Neural cell (in vitro differentiated cells): ENCODE measurements around the gene HOXC10. TPM values are rescaled to one million over a fixed set of nuclear protein-coding genes. Genes with fewer than 3 reads are reported as not detected.

Experiments
- H2AFZ ChIP-seq: fragments of 200-600, 300-800 bp; sonication (generic), shearing (Covaris generic); 2 replicates; pipeline ENCODE4 v1.6.0; 2014; ENCODE audit warnings: low read depth, mild to moderate bottlenecking, antibody characterized with exemption, low read length, moderate library complexity
- H3F3A ChIP-seq: fragments of 200-600 bp; shearing (Covaris generic); 2 replicates; pipeline ENCODE4 v1.6.1; 2016; ENCODE audit warnings: mild to moderate bottlenecking, moderate library complexity, mixed read lengths, antibody characterized with exemption, low read length; ENCODE audit not compliant: insufficient read depth, poor library complexity, severe bottlenecking
- H3K27ac ChIP-seq: fragments of 200-600, 300-800 bp; sonication (generic), shearing (Covaris generic); 2 replicates; pipeline ENCODE4 v1.5.1; 2014; ENCODE audit warnings: mild to moderate bottlenecking, low read length, moderate library complexity
- H3K27me3 ChIP-seq: fragments of 300-800, 200-600 bp; sonication (generic), shearing (Covaris generic); 2 replicates; pipeline ENCODE4 v1.6.0; 2014; ENCODE audit warnings: mild to moderate bottlenecking, low read depth, low read length, moderate library complexity; ENCODE audit not compliant: insufficient read depth
- H3K36me3 ChIP-seq: fragments of 300-800, 200-600 bp; sonication (generic), shearing (Covaris generic); 2 replicates; pipeline ENCODE4 v1.5.1; 2014; ENCODE audit warnings: mild to moderate bottlenecking, antibody characterized with exemption, low read length, moderate library complexity; ENCODE audit not compliant: insufficient read depth
- H3K4me2 ChIP-seq: fragments of 300-800, 200-600 bp; sonication (generic), shearing (Covaris generic); 2 replicates; pipeline ENCODE4 v1.6.0; 2014; ENCODE audit warnings: mild to moderate bottlenecking, low read length
- H3K4me3 ChIP-seq: fragments of 300-800, 200-600 bp; sonication (generic), shearing (Covaris generic); 2 replicates; pipeline ENCODE4 v1.5.1; 2014; ENCODE audit warnings: mild to moderate bottlenecking, low read length, moderate library complexity
- H3K79me2 ChIP-seq: fragments of 200-600 bp; shearing (Covaris generic); replicated peaks from 2 replicates; pipeline ENCODE4 v1.6.0; 2014; ENCODE audit warnings: mild to moderate bottlenecking, low read length, moderate library complexity; ENCODE audit not compliant: insufficient read depth
- H3K9ac ChIP-seq: fragments of 300-800, 200-600 bp; sonication (generic), shearing (Covaris generic); 2 replicates; pipeline ENCODE4 v1.6.1; 2016; ENCODE audit warnings: mild to moderate bottlenecking, low read length, mixed read lengths
- H3K9me2 ChIP-seq: fragments of 200-600 bp; shearing (Covaris generic); 2 replicates; pipeline ENCODE4 v1.6.1; 2016; ENCODE audit warnings: mild to moderate bottlenecking, low read length, mixed read lengths; ENCODE audit not compliant: insufficient read depth
- H3K9me3 ChIP-seq: fragments of 200-600, 300-800 bp; sonication (generic), shearing (Covaris generic); 2 replicates; pipeline ENCODE4 v1.6.1; 2016; ENCODE audit warnings: mild to moderate bottlenecking, mixed run types, low read length, moderate library complexity, mixed read lengths
- H4K20me1 ChIP-seq: fragments of 200-600 bp; shearing (Covaris generic); 2 replicates; pipeline ENCODE4 v1.6.1; 2016; ENCODE audit warnings: mild to moderate bottlenecking, mixed run types; ENCODE audit not compliant: insufficient read depth
- EP300 ChIP-seq: fragments of 450-650 bp; conservative IDR thresholded peaks from 2 replicates; pipeline ENCODE4 v1.6.1; 2014; ENCODE audit warnings: antibody characterized with exemption, mild to moderate bottlenecking, moderate library complexity; ENCODE audit not compliant: poor library complexity, severe bottlenecking
- EZH2 ChIP-seq: fragments of 200-600, 300-800 bp; shearing (Covaris generic), sonication (generic); IDR thresholded peaks from 2 replicates; pipeline ENCODE4 v1.6.1; 2014; ENCODE audit warnings: antibody characterized with exemption, low read length, borderline replicate concordance, mild to moderate bottlenecking; ENCODE audit not compliant: insufficient read depth, poor library complexity, severe bottlenecking
- MXI1 ChIP-seq: fragments of 450-650 bp; conservative IDR thresholded peaks from 2 replicates; pipeline ENCODE4 v1.6.1; 2014; ENCODE audit warnings: antibody characterized with exemption, mild to moderate bottlenecking; ENCODE audit not compliant: poor library complexity, severe bottlenecking
- POLR2AphosphoS5 ChIP-seq: IDR thresholded peaks from 2 replicates; pipeline ENCODE4 v1.6.1; 2012
- RAD21 ChIP-seq: fragments of 450-650 bp; conservative IDR thresholded peaks from 2 replicates; pipeline ENCODE4 v1.6.1; 2014; ENCODE audit warnings: antibody characterized with exemption, mild to moderate bottlenecking, moderate library complexity
- SMC3 ChIP-seq: fragments of 450-650 bp; conservative IDR thresholded peaks from 2 replicates; pipeline ENCODE4 v1.6.1; 2014; ENCODE audit warnings: antibody characterized with exemption, mild to moderate bottlenecking, moderate library complexity; ENCODE audit not compliant: poor library complexity
- TAF1 ChIP-seq: IDR thresholded peaks from 2 replicates; pipeline ENCODE4 v1.6.1; 2012; ENCODE audit warnings: low read depth
- polyA plus RNA-seq: library from polyadenylated mRNA; depleted of rRNA; stranded (reverse); fragments of >200 nt; gene quantifications from 2 replicates; pipeline ENCODE4 v1.2.3, GENCODE V29; 2014
- TF ChIP-seq, protein P1 (sequence below): fragments of 450-650 bp; IDR thresholded peaks from 2 replicates; pipeline ENCODE4 v1.5.1; 2014; ENCODE audit warnings: antibody characterized with exemption, mild to moderate bottlenecking, moderate library complexity; ENCODE audit not compliant: poor library complexity, severe bottlenecking
- TF ChIP-seq, protein P2 (sequence below): IDR thresholded peaks from 2 replicates; pipeline ENCODE4 v1.6.1; 2012; ENCODE audit warnings: borderline replicate concordance

Gene HOXC10
- polyA plus RNA-seq, 1 donor from 2014 or later, result not detected

DNA sequence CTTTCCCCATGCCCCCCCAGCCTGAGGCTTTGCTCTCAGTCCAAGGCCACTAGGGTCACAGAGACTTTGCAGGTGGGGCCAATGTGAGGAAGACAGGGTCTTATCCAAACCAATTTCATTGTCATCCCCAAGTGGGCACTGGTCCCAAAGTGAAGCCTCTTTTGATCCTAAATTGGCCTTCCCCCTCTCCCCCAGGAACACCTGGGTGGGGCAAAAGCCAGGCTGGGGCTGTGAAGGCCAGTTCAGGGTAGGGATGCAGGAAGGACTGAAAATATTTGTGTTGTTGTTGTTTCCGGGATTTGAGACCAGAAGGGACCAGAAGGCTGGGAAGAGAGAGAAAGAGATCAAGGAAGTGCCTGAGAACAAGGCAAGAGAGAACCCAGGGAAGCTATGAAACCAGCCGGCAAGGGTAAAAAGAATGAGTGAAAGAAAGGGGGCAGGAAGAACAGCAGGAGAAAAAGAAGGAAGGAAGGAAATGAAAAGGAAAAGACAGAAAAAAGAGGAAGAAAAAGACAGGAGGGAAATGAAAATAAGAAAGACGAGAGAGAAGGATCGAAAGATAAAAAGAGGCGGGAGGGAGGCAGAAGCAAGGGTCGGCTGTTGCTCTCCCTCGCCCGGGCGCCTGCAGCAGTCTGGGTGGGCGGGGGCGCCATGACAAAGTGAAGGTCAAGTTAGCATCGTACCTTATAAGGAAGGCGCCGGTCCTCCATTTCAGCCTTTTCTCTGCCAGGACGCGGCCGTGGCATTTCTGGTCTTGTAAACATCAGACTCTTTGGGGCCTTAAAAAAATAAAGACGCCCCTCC, 19.5 kb upstream of the HOXC10 start:
- no peaks in the 10 kb centered on the region for H3K36me3 ChIP-seq
- H3K9me2 ChIP-seq, result no peaks in the 10 kb centered on the region
- H2AFZ ChIP-seq, result no peak overlapping the region
- no peak overlapping the region for H3K9ac ChIP-seq
- peaks cover 100% of the 10 kb centered on the region for H3K27me3 ChIP-seq
- no peaks in the 10 kb centered on the region for H3K9me3 ChIP-seq
- H3K4me2 ChIP-seq, result no peak overlapping the region
- no peak overlapping the region for H3K27ac ChIP-seq
- H4K20me1 ChIP-seq, result no peaks in the 10 kb centered on the region
- TF ChIP-seq, protein P1, sequence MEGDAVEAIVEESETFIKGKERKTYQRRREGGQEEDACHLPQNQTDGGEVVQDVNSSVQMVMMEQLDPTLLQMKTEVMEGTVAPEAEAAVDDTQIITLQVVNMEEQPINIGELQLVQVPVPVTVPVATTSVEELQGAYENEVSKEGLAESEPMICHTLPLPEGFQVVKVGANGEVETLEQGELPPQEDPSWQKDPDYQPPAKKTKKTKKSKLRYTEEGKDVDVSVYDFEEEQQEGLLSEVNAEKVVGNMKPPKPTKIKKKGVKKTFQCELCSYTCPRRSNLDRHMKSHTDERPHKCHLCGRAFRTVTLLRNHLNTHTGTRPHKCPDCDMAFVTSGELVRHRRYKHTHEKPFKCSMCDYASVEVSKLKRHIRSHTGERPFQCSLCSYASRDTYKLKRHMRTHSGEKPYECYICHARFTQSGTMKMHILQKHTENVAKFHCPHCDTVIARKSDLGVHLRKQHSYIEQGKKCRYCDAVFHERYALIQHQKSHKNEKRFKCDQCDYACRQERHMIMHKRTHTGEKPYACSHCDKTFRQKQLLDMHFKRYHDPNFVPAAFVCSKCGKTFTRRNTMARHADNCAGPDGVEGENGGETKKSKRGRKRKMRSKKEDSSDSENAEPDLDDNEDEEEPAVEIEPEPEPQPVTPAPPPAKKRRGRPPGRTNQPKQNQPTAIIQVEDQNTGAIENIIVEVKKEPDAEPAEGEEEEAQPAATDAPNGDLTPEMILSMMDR, result no peak
- TF ChIP-seq RAD21 (no peak), TAF1 (no peak), SMC3 (no peak), EP300 (no peak), POLR2AphosphoS5 (no peak), EZH2 (no peak), MXI1 (no peak)
- TF ChIP-seq, protein P2, sequence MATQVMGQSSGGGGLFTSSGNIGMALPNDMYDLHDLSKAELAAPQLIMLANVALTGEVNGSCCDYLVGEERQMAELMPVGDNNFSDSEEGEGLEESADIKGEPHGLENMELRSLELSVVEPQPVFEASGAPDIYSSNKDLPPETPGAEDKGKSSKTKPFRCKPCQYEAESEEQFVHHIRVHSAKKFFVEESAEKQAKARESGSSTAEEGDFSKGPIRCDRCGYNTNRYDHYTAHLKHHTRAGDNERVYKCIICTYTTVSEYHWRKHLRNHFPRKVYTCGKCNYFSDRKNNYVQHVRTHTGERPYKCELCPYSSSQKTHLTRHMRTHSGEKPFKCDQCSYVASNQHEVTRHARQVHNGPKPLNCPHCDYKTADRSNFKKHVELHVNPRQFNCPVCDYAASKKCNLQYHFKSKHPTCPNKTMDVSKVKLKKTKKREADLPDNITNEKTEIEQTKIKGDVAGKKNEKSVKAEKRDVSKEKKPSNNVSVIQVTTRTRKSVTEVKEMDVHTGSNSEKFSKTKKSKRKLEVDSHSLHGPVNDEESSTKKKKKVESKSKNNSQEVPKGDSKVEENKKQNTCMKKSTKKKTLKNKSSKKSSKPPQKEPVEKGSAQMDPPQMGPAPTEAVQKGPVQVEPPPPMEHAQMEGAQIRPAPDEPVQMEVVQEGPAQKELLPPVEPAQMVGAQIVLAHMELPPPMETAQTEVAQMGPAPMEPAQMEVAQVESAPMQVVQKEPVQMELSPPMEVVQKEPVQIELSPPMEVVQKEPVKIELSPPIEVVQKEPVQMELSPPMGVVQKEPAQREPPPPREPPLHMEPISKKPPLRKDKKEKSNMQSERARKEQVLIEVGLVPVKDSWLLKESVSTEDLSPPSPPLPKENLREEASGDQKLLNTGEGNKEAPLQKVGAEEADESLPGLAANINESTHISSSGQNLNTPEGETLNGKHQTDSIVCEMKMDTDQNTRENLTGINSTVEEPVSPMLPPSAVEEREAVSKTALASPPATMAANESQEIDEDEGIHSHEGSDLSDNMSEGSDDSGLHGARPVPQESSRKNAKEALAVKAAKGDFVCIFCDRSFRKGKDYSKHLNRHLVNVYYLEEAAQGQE, result no peak
- H3F3A ChIP-seq, result no peaks in the 10 kb centered on the region
- H3K79me2 ChIP-seq, result no peaks in the 10 kb centered on the region
- no peak overlapping the region for H3K4me3 ChIP-seq

DNA sequence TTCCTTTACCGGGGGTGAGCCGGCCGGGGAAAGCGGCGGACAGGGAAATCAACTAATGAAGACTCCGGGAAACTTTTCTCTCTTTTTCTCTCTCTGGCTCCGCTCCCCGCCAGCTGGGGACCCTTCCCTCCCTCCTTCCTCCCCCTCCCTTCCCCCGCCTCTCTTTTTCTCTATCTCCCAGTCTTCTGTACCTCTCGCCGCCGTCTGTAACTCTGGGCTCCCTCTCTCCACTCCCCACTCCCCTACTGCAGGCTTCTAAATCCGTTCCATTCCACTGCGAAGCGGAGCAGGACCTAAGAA, 18.9 kb upstream of the HOXC10 start:
- no peak overlapping the region for H3K27ac ChIP-seq
- no peaks in the 10 kb centered on the region for H3F3A ChIP-seq
- no peaks in the 10 kb centered on the region for H3K36me3 ChIP-seq
- H3K4me3 ChIP-seq, result no peak overlapping the region
- H4K20me1 ChIP-seq, result no peaks in the 10 kb centered on the region
- no peaks in the 10 kb centered on the region for H3K9me3 ChIP-seq
- no peaks in the 10 kb centered on the region for H3K79me2 ChIP-seq
- no peak overlapping the region for H3K9ac ChIP-seq
- H3K27me3 ChIP-seq, result peaks cover 100% of the 10 kb centered on the region
- H3K4me2 ChIP-seq, result no peak overlapping the region
- TF ChIP-seq EP300 (no peak), EZH2 (no peak)
- H3K9me2 ChIP-seq, result no peaks in the 10 kb centered on the region
- H2AFZ ChIP-seq, result no peak overlapping the region
